GM18909 (cell line): ENCODE data around the gene SEC14L5.

Experiments
- ATAC-seq: cut with Tn5 transposase; IDR thresholded peaks from one replicate; pipeline ENCODE4 v1.9.1; 2021; ENCODE audit warnings: mild to moderate bottlenecking; ENCODE audit not compliant: unreplicated experiment, poor library complexity

SEC14L5 gene

GRCh38 chr16:4980691-4981090 is 22.6 kb downstream of the SEC14L5 start:
- ATAC-seq, result no peak

DNA sequence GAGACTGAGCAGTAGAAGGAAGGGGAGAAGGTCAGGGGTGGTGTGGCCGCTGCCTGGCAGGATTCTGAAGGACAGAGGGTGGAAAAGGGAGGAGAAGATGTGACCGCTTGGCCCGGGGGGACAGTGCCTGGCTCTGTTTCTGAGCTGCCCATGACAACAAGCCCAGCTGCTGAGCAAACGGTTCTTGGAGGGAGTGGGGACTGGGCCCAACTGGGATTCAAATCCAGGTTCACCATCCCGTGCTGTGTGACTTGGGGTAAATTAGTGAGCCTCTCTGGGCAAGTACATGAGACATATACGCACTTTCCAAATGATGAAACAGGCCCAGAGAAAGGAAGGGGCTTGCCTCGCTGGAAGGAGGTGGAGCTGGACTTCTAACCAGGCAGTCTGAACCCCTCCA is 23.3 kb downstream of the SEC14L5 start:
- ATAC-seq, result no peak

GRCh38 chr16:4982056-4982867 is 24.1 kb downstream of the SEC14L5 start:
- ATAC-seq, result no peak

DNA sequence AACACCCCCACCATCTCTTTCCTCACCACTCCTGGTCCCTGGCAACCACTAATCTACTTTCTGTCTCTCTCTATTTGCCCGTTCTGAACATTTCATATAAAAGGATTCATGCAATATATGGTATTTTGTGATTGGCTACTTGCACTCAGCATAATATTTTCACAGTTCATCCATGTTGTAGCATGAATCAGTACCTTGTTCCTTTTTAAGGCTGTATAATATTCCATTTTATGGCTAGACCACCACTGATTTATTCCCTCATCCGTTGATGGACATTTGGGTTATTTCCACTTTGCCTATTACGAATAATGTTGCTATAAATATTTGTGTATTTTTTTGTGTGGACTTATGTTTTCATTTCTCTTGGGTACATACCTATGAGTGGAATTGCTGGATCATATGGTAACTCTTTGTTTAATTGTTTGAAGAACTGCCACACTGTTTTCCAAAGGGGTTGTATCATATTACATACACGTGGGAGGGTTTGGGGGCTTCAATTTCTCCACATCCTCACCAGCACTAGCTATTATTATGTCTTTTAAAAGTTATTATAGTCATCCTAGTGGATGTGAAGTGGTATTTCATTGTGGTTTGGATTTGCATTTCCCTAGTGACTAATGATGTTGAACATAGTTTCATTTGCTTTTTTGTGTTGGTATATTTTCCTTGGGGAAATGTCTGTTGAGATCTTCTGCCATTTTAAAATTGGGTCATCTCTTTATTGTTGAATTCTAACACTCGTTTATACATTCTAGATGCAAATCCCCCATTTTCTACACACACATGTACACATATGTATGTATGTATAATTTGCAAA is 26.3 kb downstream of the SEC14L5 start:
- ATAC-seq, result no peak

DNA sequence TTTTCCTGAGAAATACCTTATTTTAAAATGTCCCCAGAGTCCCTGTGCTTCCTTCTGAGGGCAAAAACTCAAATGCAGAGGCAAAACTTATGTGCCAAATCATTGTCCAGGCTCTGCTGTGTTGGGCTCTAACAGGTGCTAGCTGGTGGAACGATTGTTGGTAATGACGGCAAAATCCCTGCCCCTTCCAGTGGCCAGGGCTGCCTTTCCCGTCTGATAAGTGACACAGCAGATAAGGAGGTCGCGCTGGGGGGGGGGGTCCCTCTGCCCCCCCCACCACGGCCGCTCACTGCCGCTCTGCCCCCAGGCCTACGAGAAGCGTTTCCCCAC is 29.1 kb downstream of the SEC14L5 start:
- ATAC-seq, result no peak

- no peak for ATAC-seq
These were observed 29.6 kb downstream of the SEC14L5 start for GRCh38 chr16:4987580-4988374.

DNA sequence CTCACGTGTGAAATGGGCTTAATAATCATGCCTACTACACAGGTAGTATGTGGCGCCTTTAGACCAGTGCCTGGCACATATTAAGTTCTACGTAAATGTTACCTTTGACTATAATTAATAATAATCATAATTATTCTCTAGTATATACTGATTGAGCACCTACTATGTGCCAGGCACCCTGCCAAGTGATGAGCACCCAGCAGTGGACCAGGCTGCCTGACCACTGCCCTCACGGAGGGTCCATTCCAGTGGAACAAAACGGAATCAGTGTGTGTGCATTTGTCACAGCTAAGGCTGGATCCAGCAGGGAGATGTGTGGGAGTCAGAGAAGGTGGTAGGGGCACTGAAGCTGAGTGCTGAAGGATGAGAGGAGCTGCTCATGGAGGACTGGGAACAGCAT is 30.5 kb downstream of the SEC14L5 start:
- no peak for ATAC-seq

DNA sequence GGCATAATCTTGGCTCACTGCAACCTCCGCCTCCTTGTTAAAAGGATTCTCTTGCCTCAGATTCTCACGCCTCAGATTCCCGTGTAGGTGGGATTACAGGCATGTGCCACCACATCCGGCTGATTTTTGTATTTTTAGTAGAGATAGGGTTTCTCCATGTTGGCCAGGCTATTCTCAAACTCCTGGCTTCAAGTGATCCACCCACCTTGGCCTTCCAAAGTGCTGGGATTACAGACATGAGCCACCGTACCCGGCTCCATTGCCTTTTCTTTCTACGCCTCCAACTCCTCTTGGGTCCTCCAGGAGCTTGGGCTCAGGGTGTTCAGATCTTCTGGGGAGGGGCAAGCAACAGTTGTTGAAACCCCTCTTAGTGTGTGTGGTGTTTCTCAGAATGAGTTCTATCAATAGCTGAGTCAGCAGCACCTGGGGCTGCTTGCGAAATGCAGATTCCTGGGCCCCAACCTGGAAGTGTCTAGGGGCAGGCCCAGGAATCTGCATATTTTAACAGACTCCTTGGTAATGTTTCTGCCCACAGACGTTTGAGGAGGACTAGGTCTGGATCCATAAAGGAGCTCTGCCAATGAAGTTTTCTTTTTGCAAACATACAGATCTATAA is 31.4 kb downstream of the SEC14L5 start:
- no peak for ATAC-seq

DNA sequence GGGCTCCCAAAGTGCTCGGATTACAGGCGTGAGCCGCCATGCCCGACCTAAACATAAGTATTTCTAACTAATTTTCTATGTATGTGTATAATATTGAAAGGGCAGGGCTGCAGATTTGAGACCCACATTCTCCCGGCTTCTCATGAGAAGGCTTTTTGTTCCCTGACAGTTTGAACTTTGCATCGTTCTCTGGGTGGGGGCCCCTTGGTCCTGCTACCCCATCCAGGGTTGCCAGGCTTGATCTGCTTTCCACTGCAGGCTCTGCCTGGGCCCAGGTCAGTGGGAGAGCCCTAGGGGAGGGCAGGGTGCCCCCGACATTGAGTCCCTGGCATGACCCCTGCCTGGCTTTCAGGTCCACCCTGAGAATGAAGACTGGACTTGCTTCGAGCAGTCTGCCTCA is 32.3 kb downstream of the SEC14L5 start:
- ATAC-seq, result no peak

GRCh38 chr16:4991754-4992153 is 33.6 kb downstream of the SEC14L5 start:
- ATAC-seq, result no peak

DNA sequence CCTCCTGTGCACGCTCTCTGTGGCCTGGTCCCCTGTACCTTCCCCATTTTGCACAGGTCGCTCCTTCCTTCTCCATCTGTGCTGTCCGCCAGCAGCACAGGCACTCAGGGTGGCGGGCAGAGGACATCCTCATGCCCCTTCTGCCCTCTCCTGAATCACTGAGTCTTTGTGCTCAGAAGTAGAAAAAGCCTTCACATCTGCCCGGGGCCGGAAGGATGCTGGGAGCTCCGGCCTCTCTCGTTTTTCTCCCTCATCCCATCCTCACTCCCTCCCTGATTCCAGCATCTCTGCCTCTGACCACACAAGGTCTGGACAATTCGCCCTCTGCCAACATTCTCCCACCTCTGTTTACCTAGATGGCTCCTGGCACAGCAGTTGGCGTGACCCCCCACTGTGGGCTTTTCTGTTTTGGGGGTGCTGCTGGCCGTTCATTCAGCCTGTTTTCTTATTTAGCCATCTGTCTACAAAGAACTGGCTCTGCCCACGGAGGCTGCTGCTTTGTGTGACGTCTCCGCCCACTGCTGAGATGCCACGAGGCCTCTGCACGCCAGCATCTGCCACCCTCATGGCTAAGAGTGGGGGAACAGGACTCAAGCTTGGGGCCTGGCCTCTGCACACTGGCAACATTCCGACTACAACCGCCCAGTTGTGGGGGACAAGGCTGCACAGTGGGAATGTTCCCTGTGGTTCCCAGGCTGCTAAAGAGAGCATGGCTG is 36.7 kb downstream of the SEC14L5 start:
- ATAC-seq, result no peak

- no peak for ATAC-seq
These were observed 42.5 kb downstream of the SEC14L5 start for GRCh38 chr16:5000573-5001001.

- ATAC-seq, result no peak
These were observed 43.4 kb downstream of the SEC14L5 start for GRCh38 chr16:5001571-5001970.

- ATAC-seq, result no peak
These were observed 43.9 kb downstream of the SEC14L5 start for GRCh38 chr16:5001986-5002385.

GRCh38 chr16:5002699-5003143 is 44.6 kb downstream of the SEC14L5 start:
- no peak for ATAC-seq

GRCh38 chr16:5003211-5003610 is 45.1 kb downstream of the SEC14L5 start:
- no peak for ATAC-seq

GRCh38 chr16:5003828-5004227 is 45.7 kb downstream of the SEC14L5 start:
- no peak for ATAC-seq

- ATAC-seq, result no peak
These were observed 46.2 kb downstream of the SEC14L5 start for GRCh38 chr16:5004311-5004710.

- ATAC-seq, result no peak
These were observed 47.8 kb downstream of the SEC14L5 start for GRCh38 chr16:5005916-5006315.
